GM19023 (cell line): ENCODE measurements around the gene ARHGAP19.

Experiments used
- ATAC-seq: cut with Tn5 transposase; IDR thresholded peaks from one replicate; pipeline ENCODE4 v1.9.1; 2021; ENCODE audit warnings: mild to moderate bottlenecking, moderate library complexity; ENCODE audit not compliant: unreplicated experiment

The ARHGAP19 gene

DNA sequence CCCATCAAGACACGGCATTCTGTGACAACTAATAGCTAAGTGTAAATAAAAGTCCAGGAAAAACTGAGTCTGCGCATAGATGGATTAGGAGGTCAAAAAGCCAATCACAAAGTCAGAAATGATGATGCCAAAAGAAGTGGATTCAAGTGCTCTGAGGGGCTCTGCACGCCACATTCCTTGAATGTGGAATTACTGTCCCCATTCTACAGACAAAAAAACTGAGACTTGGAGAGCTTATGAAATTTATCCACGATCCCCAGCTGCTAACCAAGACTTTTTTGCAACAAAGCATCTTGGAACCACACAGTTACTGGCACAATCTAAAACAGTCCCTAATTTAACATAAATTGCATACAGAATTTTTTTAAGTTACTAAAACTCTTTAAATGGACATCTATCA, 57.1 kb downstream of the ARHGAP19 start:
- ATAC-seq = no peak

DNA sequence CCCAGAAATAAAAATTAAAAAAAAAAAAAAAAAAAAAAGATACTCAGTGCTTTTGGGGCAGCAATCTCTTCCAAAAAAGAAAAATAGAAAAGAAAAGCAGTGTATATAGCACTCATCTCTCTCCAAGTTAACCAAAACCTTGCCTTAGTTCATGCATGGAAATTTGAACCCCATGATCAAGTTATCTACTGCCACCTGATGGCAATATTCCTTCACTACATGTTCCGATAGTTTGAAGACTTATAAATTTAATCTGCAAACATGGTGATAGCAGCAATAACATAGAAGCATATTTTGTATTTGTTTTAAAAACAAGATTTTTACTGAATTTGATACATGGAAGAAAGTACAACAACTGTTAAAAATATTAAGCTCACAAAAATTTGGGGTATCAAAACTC, 58.0 kb downstream of the ARHGAP19 start:
- ATAC-seq = no peak

DNA sequence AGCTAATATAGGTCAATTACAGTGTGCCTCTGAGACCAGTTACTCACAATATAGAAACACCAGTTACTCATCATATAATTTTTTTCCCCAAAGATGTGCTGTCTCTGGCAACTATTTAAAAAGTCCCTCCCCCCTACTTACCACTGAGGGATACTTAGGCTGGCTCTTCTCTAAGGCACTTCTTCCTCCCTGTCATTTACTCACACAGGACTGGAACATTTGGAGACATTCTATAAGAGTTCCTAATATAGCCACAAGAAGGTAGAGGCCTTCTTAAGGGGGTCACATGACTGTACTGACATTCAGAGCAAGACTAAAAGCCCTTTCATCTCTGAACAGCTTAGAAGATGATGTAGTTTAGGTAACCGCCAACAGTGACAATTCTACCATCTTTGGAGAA, 62.3 kb downstream of the ARHGAP19 start:
- no peak for ATAC-seq

DNA sequence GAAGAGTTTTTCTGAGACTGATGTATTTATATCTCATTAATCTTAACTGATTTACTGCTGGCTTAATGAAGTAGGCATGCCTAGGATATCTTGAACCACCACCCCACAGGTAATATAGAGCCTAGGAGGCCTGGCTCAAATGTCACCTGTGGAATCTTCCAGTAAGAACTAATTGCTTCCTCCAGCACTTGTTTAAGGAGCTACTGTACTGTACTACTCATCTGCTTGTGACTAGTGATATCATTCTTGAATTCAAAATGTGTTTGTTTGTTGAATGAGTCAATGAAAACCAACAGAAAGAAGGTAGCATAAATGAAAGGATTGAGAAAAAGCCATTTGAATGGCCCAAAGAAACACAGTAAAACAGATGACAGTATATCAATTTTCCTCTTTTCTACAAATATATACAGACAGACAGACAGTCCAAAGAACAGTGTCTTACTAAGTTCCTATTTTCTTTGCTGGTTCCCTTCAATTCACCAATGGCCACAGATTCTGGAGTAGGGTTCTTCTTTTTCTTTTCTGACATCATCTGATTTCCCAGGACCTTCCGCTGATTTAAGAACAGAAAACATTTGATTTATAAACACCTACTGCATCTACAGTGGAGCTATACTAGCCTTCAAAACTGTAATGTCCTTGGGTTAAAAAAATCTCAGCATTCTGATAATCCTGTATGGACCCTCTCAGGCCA, 63.0 kb downstream of the ARHGAP19 start:
- no peak for ATAC-seq

DNA sequence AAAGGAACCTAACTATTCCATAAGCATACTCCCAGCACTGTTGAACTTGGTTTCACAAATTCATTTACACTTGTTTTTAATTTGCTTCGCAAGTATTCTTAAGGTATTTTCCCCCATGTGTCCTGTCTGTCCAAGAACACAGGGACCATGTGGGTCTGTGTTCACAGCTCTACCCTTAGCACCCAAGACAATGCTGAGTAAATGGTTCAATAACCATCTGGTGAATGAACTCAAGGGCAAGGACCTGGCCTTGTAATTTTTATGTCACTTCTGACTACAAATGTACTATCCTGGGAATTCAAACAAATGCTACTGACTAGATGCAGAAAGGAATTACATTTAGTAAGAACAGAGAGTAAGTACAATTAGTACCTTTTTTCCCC, 63.7 kb downstream of the ARHGAP19 start:
- ATAC-seq = no peak

DNA sequence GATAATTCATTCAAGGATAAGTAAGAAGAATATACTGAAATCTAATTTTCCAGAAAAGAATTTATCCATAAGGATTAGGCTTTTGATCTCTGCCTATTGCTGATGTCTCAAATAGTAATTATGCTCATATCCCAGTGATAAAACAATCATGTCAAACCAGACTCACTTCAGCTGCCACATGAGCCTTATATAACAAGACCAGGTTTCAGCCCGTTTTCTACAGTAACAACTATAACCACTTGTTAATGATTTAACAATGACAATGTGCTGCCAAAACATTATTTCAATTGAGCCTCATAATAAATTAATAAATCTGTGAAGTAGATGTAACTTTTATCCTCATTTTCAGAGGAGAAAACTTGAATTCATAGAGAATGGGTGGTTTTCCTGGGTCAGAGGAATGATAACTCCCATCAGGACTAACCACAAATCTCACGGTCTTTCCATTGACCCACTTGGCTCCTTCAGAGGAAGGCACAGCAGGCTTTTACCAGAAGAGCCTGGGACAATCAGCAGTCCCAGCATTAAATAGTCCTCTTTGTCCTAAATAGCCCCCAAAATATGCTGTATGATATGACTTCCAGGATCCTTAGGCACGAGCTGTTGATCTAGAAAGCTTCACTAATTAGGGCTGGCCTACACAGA, 64.2 kb downstream of the ARHGAP19 start:
- ATAC-seq = no peak

DNA sequence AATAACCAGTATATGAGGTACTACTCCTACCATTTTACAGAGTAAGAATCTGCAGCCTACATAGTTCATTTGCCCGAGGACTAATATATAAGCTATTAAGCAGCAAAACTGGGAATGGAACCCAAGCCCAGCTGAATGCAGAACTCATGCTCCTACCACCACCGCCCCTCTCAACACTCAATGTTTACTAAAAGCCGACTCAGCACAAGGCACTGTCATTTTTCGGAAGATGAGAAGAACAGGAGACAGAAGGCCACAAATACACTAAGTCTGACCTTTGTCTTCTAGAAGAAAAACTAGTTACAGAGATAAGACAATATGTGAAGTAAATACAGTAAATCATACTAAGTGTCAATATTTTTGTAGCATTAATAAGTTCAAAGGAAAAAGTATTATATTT, 66.0 kb downstream of the ARHGAP19 start:
- ATAC-seq = no peak

DNA sequence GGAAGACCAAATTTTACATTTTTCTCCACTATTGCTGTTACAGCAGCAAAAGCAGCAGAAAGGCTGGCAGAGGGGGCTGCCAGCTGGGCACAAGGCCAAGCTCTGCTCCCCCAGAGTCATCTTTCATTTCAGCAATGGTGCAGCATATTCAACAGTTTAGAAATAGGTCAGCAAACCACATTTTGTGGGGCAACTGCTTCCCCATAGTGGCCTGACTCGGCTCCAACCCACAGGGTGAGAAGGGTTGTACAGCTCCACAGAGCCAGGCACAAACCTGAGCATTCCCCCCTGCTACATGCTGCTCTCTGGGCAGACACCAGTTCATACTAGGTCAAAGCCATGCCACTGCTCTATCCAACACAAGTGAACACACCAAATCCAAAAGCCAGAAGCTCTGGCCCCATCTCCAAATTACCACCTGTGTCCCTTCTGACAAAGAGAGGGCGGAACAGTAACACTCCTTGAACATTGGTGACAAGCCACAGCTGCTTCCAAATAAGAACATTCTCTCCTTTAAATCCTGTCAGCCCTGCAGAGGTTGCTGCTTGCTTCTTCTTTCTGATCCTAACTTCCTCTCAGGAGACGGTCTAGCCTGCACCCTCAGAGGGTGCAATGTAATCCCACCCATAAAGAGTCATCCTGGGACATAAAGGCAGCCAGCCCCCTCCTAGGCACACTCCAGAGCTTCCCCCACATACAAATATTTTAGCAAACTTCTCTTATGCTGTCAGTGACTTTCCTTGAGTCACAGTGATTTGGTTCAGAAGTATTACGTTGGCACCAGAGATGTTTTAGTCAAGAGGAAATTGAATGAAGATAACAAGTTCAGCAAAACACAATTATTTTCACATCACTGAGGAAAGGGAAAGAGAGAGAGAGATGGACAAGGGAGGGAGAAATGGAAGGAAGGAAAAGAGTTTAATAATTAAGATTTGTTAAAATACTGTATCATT, 67.7 kb downstream of the ARHGAP19 start:
- no peak for ATAC-seq

DNA sequence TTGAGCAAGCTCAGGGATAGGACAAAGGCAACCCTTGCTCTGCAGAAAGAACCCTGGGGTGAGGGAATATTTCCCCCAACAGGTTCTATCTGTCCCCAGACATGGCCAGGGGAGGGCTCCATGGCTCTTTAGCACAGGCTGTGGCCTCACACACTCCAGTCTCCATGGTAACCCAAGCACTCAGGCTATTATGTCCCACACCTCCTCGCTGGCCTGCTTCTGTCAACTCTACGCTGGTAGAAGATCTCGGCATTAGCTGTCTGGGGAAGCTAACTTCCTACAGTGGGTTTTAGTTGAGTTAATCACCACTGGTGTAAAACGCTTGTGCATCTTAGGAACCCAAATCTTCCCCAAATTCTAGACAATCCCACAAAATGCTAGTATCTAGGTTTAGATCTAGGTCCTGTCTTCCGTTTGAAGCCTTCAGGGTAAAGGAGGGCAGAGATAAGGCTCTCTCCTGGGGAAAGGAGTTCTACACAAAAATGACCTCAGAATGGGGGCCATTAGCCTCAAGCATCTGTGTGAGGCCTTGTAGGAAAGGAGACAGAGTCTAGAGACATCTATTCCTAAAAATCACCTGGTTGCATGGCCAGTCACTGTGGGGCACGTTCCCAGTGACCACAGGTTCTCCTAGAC, 70.0 kb downstream of the ARHGAP19 start:
- ATAC-seq = no peak

DNA sequence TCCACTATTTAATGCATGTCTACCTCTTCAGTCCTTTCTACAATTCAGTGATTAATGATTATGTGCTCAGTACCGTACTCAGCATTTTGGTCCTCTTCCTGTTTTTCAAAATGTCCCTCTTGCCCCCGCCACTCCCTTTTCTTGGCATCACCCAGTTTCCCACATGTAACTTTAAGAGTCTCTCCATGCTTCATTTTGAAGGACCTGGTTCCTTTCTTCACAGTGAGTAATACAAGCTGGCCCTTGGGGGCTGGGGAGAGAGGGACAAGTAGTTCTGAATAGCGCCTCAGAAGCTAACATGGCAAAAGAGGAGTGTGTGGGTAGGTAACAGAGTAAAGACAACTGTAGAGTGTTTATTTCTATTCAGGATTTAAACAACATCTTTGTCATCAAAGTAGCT, 72.1 kb downstream of the ARHGAP19 start:
- ATAC-seq = no peak

DNA sequence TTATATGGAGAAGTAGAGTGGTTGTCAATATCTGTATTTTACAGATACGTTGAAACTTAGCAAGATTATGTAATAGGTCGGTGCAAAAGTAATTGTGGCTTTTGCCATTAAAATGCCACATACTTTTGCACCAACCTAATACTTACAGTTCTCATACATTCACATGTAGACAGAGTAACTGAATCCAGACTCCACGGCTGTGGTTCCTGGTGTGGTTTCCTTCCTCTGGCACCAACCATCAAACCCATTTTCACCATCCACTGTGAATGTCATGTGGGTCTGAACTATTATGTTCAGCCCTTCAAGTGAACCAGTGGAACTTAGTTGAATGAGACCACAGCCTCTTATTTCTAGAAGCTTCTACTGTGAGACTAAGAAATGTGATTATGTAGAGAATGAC, 75.1 kb downstream of the ARHGAP19 start:
- ATAC-seq = no peak

DNA sequence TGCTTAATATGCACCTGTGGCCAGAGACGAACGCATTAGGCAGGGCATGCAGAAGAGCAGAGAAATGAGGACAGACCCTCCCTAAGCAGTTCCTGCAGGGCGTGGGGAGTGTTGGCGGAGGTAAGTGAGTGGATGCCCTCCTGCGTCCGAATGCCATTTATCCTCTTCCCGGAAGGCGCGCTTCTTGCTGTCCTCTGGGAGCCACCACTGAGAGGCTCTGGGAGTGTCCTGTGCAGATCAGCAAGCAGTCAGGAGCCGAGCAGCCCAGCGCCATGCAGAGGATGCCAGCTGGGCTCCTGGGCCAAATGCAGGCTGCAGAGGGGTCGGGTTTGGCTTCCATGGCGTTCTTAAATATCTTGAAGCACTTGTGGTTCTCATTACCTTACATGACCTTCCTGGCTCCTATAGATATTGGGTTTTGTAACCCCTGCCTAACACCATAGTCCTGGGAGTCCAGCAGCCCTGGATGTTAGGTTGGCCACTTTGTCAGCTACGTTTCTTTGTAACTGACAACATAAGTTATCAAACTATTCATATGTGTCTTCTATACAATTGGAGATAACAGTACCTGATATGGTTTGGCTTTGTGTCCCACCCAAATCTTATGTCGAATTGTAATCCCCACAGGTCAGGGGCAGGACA, 76.7 kb downstream of the ARHGAP19 start:
- ATAC-seq = no peak

DNA sequence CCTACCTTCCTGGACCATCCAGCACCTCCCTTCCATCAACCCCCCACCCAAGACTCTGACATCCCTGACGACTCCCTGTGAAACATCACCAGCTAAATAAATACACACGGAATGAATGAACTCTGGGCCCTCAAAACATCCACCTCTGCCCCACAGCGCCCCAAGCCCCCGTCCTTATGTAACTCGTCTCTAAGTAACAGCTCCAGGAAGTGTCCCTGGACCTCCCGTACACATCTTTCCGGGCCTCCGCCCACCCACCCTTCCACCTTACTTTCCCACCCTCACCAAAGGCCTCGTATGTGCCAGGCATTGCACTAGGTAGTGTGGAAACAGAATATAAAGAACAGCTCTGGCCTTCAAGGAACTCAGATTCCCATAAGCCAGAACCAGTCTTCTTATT, 79.0 kb downstream of the ARHGAP19 start:
- ATAC-seq = no peak

DNA sequence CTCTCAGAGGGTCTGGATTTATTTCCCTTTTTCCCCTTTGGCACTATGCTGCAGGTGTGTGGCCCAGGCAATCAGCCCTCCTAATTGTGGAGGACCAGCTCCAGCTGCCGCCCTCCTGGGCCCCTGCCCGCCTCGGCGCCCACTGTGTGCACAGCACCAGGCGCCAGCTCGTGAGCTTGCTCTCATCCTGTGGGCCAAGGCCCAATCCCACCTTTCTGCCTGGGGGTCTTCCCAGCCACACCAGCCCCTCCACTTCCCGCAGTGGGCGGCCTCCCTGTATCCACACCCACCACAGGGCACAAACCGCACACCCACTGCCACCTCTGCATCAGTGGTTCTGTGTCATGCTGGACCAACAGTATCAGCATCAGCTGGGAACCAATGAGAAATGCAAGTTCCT, 81.2 kb downstream of the ARHGAP19 start:
- no peak for ATAC-seq

DNA sequence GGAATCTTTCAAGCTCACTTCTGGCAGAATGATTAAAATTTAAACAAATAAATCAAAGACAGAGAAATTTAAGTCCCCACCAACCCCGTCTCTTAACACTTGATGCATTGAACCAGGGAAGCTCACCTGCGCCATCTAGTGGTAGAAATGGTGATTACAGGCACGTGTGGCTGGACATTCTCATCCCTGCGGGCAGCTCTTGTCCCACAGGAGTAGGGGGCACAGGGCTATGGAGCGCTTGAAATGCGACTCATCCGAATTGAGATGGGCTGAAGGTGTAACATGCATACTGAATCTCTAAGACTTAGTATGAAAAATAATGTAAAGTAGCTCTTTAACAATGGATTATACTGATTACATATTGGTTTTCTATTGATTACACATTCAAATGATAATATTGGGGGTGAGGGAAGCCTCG, 81.9 kb downstream of the ARHGAP19 start:
- no peak for ATAC-seq

DNA sequence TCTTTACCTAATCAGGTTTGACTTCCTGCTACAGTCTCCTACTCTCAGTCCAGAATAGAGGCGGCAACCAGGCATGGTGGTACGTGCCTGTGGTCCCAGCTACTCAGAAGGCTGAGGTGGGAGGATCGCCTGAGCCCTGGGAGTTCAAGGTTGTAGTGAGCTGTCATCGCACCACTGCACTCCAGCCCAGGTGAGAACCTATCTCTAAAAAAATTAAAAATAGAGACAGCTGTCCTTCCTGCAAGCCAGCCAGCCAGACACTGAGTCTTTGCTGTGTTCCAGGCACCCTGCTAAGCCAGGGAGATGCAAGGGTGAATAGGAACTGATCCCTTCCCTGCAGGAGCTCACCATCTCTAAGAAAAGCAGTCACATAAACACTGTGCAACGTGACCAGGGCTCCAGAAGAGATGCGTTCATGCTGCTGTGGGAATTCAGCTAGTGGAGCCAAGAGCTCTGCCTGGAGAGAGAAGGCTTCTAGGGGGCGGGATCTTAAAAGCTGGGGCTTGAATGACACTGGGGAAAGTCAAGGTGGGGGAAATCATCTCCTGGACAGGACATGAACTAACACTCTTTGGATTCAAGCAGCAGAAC, 84.6 kb downstream of the ARHGAP19 start:
- ATAC-seq = no peak

DNA sequence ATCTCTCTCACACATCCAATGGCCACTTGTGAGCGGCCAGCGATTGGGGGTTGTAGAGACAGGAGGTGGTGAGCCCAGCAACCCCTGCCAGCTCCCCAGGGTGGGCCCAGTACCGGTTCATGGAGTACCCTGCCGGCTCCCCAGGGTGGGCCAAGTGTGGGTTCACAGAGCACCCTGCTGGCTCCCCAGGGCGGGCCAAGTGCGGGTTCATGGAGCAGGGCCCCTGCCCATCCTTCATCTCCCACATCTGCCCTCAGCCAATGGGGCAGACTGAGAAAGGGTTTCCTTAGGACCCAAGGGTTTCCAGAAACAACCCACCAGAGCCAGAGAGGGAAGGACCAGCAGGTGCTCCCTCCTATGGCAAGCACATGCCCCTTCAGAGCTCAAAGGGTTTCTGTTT, 85.3 kb downstream of the ARHGAP19 start:
- ATAC-seq = no peak

DNA sequence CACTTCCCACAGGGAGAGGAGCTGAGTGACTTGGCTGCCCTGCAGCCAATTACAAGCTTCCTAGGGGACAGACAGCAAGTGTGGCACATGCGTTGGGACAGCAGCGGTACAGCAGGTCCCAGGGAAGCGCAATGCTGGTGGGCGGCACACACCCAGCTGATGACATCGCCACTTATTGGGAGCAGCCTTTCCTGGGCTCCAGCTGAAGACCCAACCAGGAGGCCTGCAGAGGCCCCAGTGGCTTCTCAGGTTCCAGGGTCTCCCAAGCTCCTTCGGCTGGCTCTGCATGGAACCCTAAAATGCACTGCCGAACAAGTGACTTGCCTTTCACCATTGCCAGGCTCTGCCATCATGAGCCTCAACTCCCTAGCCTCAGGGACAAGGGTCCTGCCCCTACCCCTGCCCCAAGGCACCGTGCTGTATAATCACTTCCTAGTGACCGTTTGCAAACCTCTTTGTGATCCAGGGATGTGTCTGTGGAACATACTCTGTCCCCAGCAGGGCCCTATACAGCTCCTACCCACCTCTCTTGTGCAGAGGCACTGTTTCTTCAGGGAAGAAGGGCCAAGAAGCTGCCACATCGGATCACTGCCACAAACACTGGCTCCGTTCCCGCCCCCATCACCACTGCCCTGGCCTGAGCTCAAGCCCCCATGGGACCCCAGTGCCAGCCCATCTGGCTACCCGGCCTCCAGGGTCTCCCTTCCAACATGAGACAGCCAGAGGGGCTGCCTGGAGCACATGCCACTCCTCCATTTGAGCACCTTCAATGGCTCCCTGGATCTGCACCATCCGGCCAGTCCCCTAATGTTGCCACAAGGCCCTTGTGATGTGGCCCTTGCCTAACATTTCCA, 87.4 kb downstream of the ARHGAP19 start:
- ATAC-seq = no peak

DNA sequence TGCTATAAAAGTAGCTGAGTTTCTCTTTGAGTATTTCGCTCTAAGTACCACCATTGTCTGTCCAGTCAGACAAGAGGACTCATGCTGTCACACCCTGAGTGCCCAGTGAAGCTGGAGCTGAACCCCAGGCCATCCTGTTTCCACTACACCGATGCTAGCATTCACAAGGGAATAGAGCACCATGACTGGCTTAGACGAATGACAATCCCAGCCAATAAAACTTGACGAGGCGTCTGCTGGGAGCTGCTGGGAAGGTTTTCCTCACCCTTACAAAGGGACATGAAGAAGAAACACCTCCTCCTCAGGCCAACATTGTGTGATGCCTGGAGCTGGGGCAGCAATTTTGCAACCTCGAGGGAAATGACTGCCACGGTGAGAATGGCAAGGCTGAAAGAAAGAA, 89.2 kb downstream of the ARHGAP19 start:
- ATAC-seq = no peak

DNA sequence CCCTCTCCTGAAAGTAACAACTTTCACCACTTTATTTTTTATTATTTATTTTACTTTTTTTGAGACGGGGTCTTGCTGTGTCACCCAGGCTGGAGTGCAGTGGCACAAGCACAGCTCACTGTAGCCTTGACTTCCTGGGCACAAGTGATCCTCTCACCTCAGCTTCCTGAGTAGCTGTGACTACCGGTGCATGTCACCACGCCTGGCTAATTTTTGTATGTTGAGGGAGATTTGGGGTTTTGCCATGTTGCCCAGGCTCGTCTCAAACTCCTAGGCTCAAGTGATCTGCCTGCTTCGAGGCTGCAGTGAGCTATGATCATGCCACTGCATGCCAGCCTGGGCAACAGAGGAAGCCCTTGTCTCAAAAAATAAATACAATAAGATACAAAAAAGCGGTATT, 91.8 kb downstream of the ARHGAP19 start:
- no peak for ATAC-seq
